HG02852 (cell line): ENCODE results near the gene GALNT14.

ENCODE experiments used
- ATAC-seq: cut with Tn5 transposase; IDR thresholded peaks from one replicate; pipeline ENCODE4 v1.9.1; 2021; ENCODE audit warnings: mild to moderate bottlenecking, moderate library complexity; ENCODE audit not compliant: unreplicated experiment

The GALNT14 gene

DNA sequence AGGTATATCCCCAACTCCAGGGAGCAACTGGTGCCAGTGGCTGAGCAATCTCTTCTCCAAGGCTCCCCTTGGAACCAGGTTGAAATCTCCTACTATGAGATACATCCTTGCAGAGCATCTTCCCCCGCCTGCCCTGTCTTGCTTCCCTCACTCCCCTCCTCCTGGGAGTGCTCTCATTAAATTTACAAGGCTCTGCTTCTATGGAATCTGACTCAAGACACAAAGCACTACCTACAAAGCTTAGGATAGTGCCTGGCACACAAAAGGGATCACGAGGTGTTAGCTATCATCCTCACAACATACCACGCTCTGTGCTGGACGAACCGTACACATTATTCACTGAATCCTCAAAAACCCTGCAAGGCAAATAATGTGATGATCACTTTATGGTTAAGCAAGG, 121.6 kb downstream of the GALNT14 start:
- no peak for ATAC-seq

DNA sequence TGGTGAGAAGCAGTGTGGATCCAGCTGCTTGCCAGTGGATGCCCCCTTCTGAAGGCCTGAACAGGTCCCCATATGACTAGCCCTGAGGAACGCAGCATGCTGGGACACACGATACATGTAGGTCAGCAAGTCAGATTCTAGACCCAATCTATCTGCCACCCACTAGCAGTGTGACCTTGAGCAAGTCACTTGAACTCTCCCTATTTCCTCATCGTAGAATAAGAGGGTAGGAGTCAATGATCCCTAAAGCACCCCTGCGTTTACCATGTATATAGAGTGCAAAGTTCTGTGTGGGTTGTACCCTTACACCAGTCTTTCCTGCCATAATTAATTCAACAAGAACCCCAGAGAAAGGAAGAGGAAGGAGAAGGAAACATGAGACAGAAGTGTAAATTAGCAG, 123.7 kb downstream of the GALNT14 start:
- no peak for ATAC-seq

DNA sequence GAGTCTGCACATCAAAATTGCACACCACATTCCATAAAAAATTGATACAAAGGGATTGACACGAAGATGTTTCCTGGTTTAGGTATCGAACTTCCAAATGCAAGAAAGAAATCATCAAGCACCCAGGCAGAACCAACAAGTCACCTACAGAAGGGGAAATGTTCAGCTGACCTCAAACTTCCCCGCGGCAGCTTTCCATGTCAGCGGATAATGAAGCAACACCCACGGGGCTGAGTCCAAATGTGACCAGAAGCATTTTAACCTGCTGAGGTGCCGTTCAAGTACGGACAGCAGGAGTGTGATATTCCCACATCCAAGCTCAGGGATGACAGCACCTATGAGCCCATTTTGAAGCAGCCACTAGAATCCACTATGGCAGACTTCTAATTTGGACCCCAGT, 124.9 kb downstream of the GALNT14 start:
- no peak for ATAC-seq

DNA sequence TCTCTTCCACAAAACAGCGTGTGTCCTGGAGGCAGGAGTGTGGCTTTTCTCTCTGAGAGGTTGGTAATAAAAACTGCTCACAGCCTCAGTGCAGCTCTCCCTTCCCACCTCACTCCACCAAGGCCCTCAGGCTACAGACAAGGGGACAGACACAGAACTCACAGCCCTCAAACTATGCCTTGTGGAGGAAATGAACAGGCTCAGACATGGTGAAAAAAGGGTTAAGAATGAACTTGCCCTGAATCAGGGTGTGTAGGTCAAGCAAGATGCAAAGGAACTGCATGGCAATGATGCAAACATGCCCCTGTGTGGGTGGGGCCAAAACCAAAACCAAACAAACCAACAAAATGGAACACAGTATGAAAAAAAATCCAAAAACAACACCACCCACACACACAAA, 125.8 kb downstream of the GALNT14 start:
- ATAC-seq: no peak

DNA sequence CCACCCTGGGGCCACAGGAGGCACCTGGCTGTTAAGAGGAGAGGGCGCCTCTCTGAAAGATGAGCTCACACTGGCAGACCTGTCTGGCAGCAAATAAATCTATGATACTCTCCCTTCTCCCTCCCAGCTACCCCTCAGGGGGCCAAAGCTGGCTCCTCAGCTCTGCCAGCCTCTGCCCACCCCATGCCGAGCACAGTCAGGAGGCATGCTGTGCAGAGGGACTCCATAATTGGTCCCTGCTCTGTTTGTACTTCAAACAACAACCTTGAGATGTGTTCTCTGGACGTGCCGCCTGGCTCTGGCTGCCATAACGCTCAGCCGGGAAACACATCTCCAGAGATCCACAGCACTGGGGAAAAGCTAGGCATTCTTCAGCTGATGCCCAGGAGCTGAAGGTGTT, 126.7 kb downstream of the GALNT14 start:
- no peak for ATAC-seq

DNA sequence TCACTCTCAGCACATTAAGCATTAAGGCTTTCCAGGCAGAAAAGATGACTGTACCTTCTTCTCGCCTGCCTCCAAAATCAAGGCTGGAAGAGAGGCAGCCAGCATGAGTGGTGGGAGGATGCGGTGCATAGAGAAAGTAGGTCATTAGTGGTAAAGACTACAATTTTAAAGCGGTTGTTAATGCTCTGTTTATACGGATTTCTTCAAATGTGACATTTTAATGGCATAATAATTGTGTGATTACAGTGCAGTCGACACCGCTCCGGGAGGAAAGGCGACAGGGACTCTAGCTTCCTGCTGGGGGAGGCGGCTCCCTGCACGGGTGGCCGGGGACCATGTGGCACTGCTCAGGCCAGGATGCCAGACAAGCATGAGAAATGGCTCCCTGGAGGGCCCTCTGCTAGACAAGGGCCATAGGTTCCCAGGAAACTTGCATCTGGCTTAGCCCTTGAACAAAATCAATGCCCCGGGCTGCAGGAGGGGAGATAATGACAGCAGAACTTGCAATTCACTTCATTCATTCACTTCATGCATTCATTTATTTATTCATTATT, 129.6 kb downstream of the GALNT14 start:
- no peak for ATAC-seq

DNA sequence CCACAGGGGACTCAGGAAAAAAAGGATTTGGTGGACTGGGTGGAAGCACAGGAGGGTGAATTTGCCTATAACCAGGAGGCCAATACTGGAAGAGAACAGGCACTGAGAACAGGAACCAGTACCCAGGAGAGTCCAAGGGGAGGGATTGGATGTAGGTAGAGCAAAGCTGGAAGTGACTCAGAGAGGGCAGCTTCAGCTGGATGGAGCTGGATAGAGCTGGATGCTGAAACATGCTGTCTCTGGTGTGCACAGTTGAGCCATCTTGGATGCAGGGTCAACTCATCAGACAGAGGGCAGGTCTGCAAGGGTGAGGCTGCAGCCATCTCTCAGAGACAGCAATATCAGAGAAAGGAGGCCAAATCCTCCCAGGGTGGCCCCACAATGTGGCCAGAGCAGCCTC, 134.0 kb downstream of the GALNT14 start:
- ATAC-seq: no peak

DNA sequence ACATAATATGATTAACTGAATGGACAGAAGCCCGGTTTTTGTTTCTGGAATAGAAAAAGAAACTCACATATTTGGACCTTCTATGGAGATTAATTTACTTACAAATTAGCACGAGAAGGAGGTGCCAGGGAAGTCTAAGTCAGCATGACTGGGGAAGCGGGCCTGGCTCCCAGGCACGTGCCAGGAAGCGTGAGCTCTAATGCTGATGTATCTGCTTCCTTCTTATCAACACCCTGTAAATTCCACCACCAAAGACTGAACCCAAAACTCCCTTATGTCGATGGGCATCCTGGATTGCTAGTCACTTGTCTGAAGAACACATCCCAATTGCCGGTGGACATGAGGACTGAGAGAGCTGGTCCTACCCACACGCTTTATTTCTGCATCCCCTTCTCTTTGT, 134.5 kb downstream of the GALNT14 start:
- ATAC-seq: no peak

DNA sequence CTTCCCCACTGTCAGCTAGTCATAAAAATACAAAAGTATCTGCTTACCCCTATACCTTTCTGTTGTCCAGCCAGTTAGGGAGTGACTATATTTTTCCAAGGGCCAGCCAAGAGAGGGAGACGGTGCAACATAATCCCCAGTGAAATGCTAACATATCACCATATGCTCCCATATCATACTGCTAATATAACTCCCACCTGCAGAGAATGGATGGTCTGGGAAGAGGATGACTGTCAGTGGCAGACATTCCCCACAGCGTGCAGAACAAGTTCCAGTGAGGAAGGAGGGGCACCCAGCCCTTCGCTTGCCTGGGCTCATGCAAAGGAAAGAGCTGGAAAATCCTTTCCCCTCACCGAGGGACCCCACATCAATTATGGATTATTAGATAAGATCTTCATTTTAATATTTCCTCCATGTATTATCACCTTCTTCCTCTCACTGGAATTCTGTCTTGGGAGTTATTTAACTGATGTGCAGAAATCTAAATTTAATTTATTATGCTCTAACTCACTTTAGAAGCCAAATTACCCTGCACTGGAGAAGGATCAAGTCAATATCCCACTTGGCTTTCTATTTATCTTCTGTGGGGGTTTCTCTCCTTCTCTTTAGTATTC, 135.6 kb downstream of the GALNT14 start:
- ATAC-seq: no peak

DNA sequence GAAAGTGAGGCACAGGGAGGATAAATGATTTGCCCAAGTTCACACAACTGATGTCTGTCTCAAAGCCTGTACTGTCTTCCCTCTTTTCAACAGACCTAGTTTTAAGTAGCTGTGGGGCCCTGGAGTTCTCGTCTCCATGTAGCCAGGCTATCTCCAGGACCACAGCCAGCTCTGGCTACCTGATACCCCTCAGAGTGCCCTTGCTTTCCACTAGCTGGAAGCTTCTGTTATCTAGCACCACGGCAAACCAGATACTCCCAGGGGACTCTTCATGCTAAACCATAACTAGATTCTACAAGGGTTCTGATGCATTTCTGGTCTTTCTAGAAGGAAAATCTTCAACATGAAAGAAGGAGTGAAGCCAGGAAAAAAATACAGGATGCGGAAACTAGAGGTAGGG, 137.3 kb downstream of the GALNT14 start:
- ATAC-seq: no peak

DNA sequence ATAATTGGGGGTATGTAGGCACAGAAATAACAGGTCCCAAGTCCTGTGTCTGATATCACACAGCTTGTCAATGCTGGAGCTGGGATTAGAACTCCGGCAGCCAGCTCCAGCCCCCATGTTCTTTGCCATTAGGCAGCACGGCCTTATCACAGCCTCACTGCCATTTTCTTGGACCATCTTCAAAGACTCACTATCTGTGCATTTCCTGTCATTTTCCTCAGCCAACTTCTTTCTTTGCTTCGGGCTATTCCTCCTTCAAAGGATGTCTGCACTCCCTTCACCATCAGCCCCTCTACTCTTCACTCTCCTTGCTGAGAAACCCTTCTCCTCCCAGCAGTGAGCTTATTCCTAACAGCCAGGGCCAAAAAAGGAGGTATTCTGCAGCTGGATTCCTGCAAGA, 139.6 kb downstream of the GALNT14 start:
- no peak for ATAC-seq

DNA sequence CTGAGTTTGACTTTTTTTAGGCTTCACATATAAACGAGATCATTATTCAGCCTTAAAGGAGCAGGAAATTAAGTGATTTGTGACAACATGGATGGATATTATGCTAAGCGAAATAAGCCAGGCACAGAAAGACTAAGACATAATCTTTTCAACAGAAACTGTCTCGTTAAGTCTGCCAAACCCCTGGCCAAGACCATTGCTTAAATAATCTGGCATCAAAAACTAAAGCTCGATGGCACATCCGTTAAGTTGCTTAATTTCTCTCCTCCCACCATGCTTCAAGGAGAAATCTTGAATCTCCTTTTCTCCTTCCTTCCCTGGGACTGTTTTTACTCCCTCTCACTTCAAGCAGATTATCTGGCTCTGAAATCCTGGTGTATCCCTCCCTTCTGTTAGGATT, 140.3 kb downstream of the GALNT14 start:
- no peak for ATAC-seq

DNA sequence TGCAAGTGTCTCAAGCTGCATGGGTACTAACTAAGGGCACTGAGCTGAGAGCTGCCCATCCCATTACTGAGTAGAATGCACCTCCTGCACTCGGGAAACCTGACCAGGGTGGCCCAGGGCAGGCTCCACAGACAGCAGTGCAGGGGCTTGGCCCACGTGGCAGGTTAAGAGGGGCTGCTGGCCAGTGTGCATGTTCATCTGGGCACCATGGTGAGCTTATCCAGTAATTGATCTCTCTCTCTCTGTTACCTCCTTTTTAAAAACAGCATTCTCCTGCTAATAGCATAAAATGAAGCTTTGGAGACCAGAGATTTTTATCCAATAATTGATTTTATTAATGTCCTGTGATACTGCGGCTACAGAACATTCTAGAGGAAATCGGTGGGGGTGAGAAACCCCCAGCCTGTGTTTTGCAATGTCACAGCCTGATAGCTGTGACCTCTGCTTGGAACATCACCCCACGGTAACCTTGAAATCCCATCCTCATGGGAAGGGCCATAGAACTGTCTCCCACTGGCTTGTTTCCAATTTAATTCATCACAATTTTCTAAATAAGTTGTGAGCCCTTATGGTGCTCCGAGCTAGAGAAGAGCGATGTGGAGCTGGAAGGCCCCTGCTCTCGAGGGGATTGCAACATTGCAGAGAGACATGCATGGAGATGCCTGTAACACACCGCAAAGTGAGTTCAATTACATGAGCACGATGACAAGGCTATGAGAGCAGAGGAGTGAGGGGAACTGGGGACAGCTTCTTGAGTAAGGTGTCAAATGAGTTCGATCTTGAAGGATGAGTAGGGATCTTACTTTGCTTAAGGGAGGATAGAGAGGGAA, 143.8 kb downstream of the GALNT14 start:
- no peak for ATAC-seq

DNA sequence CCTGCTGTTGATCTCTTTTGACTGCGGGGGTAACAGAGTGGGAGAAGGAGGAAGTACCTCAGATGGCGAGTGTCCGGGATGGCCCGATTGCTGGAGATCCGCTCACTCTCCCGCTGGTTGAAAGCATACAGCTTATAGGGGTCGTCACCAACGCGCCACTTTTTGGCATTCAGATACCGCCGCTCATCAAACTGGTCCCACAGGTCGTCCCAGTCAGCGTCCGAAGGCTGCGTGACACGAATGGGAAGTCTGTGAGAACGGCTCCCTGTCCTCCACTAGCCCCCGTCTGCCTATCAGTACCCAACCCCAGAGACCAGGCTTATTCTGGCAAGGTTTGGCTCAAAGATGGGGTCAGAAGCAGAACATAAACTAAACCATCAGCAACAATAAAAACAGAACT, 145.5 kb downstream of the GALNT14 start:
- ATAC-seq: no peak

DNA sequence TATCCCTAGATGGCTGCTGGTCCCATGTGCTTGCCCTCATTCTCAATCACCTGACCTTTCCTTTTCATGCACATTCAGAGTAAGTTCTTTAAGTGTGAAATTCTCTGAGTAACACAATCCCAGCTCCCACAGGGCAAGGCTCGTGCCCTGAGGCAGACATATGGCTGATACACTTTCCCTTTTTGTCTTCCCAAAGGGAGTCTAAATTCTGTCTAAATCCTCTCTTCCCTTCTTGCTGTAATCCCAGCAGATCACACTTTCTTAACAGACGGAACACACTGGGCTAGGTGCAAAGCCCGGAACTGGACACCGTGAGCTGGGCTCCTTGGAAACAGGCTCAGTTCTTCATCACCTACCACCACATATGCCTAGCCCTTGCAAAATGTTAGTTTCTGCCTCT, 147.6 kb downstream of the GALNT14 start:
- no peak for ATAC-seq

DNA sequence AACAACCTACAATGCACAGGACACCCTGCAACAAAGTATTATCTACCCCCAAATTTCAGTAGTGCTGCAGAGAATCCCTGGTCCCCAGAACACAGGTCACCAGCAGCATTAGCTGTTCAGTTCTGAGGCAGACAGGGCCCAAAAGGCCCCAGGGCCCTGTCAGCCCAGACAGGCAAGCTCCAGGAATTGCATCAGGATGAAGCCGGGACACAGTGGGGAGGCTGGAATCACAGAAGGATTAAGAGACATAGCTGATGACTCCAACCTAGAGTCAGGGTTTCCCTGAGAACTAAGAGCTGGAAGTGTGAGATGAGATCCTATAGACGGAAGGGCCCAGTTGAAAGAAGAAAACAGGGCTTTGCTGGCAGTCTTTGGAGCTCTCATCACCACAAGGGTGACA, 148.1 kb downstream of the GALNT14 start:
- ATAC-seq: no peak

DNA sequence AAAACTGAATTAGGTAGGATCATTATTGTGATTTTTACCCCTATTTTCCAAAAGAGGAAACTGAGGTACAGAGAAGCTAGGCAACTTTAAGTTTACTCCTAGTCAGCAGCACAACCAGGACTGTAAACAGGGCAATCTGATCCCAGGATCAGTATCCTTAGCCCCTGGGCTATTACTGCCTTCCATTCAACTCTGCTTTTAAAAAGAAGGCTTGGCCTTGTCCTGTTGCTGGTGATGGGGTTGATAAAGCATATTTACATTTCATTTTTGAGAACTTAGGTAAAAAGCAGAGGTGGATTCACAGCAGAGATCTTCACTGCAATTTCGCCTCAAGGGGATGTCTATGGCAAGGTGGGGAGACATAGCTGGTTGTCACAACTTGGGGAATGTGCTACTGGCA, 148.5 kb downstream of the GALNT14 start:
- no peak for ATAC-seq

DNA sequence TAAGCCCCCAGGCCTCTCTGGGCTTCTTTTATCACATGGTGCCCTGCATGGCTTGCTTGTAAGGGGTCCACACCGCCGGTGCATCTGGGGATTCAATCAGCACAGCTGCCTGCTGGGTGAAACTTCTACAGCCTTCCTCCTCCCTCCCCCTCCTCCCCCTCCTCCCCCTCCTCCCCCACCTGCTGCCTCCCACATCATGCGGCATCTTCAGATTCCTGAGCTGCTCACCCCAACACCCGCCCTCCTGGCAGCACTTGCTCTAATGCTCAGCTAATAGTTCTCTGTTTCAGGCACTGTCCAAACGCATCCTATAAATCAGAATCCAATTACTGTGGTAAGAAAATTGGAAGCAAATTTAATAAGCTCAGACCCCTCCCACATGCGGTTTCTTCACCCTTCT, 150.7 kb downstream of the GALNT14 start:
- no peak for ATAC-seq

DNA sequence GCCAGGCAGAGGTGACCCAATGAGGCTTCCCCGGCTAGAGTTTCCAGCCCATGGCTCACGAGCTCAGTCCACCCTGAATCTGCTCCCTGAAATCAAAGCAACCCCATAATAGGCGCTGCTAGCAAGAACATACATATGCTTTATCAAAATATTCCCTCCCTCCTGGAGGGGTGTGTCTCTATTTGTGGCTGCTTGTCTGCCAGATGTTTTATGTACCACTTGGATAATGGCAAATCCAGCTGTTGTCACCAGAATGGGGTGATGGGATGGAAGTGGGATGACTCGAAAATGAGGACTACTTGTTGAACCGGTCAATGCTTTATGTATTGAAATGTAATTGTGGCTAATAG, 152.0 kb downstream of the GALNT14 start:
- ATAC-seq: no peak

DNA sequence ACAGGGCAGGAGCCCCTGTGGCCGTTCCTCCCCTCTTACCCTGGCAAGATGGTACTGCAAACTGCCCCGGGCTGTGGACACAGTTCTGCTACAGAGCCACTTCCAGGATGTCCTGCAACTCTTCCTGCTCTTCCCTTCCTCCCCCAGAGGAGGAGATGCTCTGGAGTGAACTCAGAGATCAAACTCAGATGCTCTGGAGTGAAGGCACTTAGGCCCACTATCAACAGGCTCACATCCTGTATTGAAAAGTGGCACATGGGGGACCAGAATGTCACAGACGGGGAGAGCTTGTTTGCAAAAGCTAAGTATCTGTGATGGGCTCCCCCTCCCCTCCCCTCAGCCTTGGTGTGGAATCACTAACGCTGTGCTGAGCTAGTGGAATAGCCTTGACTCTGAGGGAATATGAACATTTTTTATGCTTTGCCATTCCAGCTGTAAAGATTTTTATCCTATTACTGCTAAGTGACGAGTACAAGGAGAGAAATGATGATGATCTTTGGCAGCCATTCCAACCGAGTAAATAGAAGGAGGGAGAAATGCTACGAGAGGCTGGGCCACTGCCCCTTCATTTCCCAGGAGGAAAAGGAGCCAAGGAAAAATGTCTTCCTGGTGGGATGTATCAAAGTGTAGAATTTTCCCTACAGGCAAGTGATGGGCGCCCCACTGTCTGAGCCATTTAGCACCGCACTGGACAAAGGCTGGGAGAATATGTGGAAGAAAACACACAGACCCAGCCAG, 152.6 kb downstream of the GALNT14 start:
- no peak for ATAC-seq

DNA sequence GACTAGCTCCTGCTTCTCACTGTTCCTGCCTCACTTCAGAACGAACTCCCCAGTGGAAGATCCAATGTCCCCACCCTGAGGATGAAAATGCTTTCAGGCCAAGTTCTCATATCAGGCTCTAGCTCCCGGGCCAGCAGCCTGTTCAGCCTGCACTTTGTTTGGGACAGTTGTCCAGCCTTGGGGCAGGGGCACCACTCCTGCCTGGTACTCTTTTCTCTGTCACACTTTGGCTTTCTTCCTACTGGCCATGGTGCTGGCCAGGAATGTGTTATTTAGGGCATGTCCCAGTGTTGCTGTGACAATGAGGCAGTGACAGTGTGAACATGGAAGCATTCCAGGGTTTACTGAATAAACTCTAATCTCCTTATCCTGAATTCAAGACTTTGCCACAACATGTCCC, 154.1 kb downstream of the GALNT14 start:
- ATAC-seq: no peak

DNA sequence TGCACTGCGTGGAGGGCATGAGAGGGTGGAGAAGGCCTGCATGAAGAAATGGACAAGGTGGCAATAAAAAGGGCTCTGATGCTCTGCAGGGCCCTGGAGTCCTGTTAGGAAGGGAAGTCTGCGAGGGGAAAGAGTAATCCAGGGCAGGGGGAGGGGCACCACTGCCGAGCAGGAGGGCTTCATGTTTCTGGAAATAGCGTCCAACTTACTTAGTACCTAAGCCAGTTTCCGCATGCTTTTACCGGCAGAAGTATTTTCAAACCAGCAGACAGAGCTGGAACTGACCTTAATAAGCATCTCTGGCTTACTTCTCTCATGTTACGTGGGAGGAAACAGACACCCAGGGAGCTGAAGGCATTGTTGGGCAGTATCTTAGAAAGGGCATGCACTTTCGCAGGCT, 156.7 kb downstream of the GALNT14 start:
- ATAC-seq: no peak
